Type B pancreatic cell (in vitro differentiated cells): Measurements from ENCODE around the gene MAGI1. TPM values are rescaled to one million over a fixed set of nuclear protein-coding genes. Genes with fewer than 3 reads are reported as not detected.

Source experiments
- DNase-seq: peaks from one replicate; pipeline ENCODE4 v3.0.0; 2021; ENCODE audit warnings: mixed read lengths; ENCODE audit not compliant: unreplicated experiment; ENCODE audit errors: extremely low spot score
- H3K27ac Mint-ChIP-seq: 2 replicates; pipeline ENCODE4 v1.8.0; 2021; ENCODE audit warnings: mild to moderate bottlenecking, mixed read lengths
- H3K27me3 Mint-ChIP-seq: 2 replicates; pipeline ENCODE4 v1.8.0; 2021; ENCODE audit warnings: mixed read lengths
- H3K36me3 Mint-ChIP-seq: 2 replicates; pipeline ENCODE4 v1.8.0; 2021; ENCODE audit warnings: mixed read lengths
- H3K4me1 Mint-ChIP-seq: one replicate; pipeline ENCODE4 v1.8.0; 2021; ENCODE audit warnings: mixed read lengths; ENCODE audit not compliant: unreplicated experiment
- H3K4me3 Mint-ChIP-seq: 2 replicates; pipeline ENCODE4 v1.8.0; 2021; ENCODE audit warnings: mild to moderate bottlenecking, mixed read lengths
- H3K9me3 Mint-ChIP-seq: 2 replicates; pipeline ENCODE4 v1.8.0; 2021; ENCODE audit warnings: mixed read lengths
- CTCF ChIP-seq: fragments of 200-600 bp; sonication (generic); conservative IDR thresholded peaks from 2 replicates; pipeline ENCODE4 v1.5.0; 2021; ENCODE audit warnings: antibody characterized with exemption, mild to moderate bottlenecking
- total RNA-seq: library from RNA; stranded (reverse); gene quantifications from 2 replicates; pipeline ENCODE4 v1.2.1, GENCODE V29; 2021; ENCODE audit warnings: low replicate concordance

Gene MAGI1
- total RNA-seq, 1 donor from 2014 or later, result 53.1 TPM

- TF ChIP-seq CTCF, result no peak
- peak overlapping the region; percentile 32 for H3K27ac Mint-ChIP-seq
- H3K36me3 Mint-ChIP-seq, result peaks cover 3% of the 10 kb centered on the region
- H3K27me3 Mint-ChIP-seq, result no peaks in the 10 kb centered on the region
- no peak for DNase-seq
- H3K9me3 Mint-ChIP-seq, result no peaks in the 10 kb centered on the region
- peak overlapping the region; percentile 17 for H3K4me3 Mint-ChIP-seq
- peaks cover 23% of the 10 kb centered on the region for H3K4me1 Mint-ChIP-seq
Measured at GRCh38 chr3:65999606-66000005, 39.1 kb downstream of the MAGI1 start.

DNA sequence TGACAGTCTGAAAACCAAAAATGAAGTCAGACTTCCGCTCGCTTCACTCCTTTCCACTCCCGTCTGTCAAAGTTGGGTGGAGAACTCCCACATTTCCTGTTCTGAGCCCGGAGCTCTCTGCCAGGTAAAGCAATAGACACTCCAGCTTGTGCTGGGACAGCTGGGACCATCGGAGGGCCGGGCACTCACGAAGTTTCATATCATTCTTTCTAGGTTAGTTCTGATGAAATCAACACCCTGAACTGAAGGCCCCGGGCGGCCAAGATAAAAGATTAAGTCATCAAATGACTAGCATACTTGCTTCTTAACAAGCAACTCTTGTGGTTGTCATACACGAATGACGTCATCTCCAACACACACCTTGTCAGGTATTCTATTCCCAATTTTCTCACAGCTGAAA is 42.1 kb downstream of the MAGI1 start:
- Mint-ChIP-seq H3K27ac (peak overlapping the region; percentile 95), H3K4me1 (peaks cover 27% of the 10 kb centered on the region), H3K9me3 (no peaks in the 10 kb centered on the region), H3K36me3 (peaks cover 9% of the 10 kb centered on the region), H3K4me3 (peak overlapping the region; percentile 73), H3K27me3 (no peaks in the 10 kb centered on the region)
- DNase-seq, result no peak
- TF ChIP-seq CTCF, result no peak

GRCh38 chr3:65995515-65995914 is 43.2 kb downstream of the MAGI1 start:
- Mint-ChIP-seq H3K4me1 (peaks cover 27% of the 10 kb centered on the region), H3K27ac (peak overlapping the region; percentile 23), H3K9me3 (no peaks in the 10 kb centered on the region)

DNA sequence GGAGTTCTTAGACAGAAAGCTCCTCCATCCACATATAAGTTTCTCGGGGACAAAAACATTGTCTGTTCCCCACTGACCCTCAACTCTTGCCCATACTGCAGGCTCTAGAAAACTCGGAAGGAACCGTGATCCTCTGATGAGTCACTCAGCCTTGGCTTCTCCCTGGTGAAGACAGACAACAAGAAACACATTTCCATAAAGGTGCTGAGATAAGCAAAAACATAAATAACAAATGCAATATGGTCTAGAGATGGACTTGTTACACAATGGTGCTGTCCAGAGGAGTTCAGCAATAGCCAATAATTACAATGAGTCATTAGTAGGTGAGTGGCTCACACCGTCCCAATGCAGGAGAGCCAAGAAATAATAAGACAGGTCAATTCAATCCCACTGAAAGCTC is 43.7 kb downstream of the MAGI1 start:
- Mint-ChIP-seq H3K27ac (no peak overlapping the region), H3K4me1 (peaks cover 27% of the 10 kb centered on the region), H3K9me3 (no peaks in the 10 kb centered on the region), H3K27me3 (no peaks in the 10 kb centered on the region), H3K4me3 (no peak overlapping the region), H3K36me3 (peaks cover 10% of the 10 kb centered on the region)
- no peak for DNase-seq
- no peak for TF ChIP-seq CTCF

More at GRCh38 chr3:65995515-65995914, 43.2 kb downstream of the MAGI1 start:
- TF ChIP-seq CTCF, result no peak
- DNase-seq, result no peak
- H3K36me3 Mint-ChIP-seq, result peaks cover 9% of the 10 kb centered on the region
- no peaks in the 10 kb centered on the region for H3K27me3 Mint-ChIP-seq
- no peak overlapping the region for H3K4me3 Mint-ChIP-seq

GRCh38 chr3:65993134-65993900 is 45.4 kb downstream of the MAGI1 start:
- Mint-ChIP-seq H3K4me1 (peaks cover 27% of the 10 kb centered on the region), H3K27me3 (no peaks in the 10 kb centered on the region), H3K27ac (no peak overlapping the region), H3K9me3 (no peaks in the 10 kb centered on the region), H3K36me3 (peaks cover 13% of the 10 kb centered on the region), H3K4me3 (no peak overlapping the region)
- TF ChIP-seq CTCF, result no peak
- DNase-seq, result no peak
